DOHH2 (cell line): ENCODE data around the gene CST1.
"Not testable (repeated sequence)": the region's sequence is repeated elsewhere in the genome, so short reads cannot be mapped to it uniquely, and the experiment has no call there.

Experiments
- EZH2phosphoT487 ChIP-seq: fragments of 200-600 bp; sonication (generic); IDR thresholded peaks from 2 replicates; pipeline ENCODE4 v1.6.1; 2017; ENCODE audit warnings: borderline replicate concordance, mild to moderate bottlenecking, antibody characterized with exemption, low read length, moderate library complexity, mixed read lengths
- TF ChIP-seq, protein P1 (sequence below): fragments of 200-600 bp; sonication (generic); IDR thresholded peaks from one replicate; pipeline ENCODE4 v1.5.1; 2014; ENCODE audit warnings: antibody characterized with exemption, mild to moderate bottlenecking, low read depth, low read length; ENCODE audit not compliant: poor library complexity, severe bottlenecking

DNA sequence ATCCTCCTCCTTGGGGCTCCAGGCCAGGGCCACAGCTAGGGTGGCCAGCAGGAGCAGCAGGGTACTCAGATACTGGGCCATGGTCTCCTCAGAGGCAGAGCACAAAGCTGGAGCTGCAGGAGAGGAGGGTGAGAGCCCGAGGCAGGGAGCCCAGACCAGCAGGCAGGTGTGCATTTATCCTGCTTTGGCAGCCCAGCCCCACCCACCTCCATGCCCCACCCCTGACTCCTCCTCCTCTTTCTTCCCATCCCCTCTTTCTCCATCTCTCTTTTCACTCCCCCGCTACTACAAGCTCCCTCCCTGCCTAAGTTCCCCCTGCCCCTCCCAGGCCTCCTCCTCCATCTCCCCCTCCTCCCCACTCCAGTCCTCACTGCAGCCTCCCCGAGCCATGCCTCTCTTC is at the start of gene CST1:
- TF ChIP-seq, protein P1, sequence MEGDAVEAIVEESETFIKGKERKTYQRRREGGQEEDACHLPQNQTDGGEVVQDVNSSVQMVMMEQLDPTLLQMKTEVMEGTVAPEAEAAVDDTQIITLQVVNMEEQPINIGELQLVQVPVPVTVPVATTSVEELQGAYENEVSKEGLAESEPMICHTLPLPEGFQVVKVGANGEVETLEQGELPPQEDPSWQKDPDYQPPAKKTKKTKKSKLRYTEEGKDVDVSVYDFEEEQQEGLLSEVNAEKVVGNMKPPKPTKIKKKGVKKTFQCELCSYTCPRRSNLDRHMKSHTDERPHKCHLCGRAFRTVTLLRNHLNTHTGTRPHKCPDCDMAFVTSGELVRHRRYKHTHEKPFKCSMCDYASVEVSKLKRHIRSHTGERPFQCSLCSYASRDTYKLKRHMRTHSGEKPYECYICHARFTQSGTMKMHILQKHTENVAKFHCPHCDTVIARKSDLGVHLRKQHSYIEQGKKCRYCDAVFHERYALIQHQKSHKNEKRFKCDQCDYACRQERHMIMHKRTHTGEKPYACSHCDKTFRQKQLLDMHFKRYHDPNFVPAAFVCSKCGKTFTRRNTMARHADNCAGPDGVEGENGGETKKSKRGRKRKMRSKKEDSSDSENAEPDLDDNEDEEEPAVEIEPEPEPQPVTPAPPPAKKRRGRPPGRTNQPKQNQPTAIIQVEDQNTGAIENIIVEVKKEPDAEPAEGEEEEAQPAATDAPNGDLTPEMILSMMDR, result not testable (repeated sequence)
- not testable (repeated sequence) for TF ChIP-seq EZH2phosphoT487
